AG04450 (cell line): ENCODE data around the gene GPRASP1. TPM values are rescaled to one million over a fixed set of nuclear protein-coding genes. Genes with fewer than 3 reads are reported as not detected.
"Not testable (repeated sequence)": the region's sequence is repeated elsewhere in the genome, so short reads cannot be mapped to it uniquely, and the experiment has no call there.

Experiments used
- CTCF ChIA-PET: fragments of 300-600, 350-600 bp; formaldehyde crosslinking; extraction: SDS; loops from one replicate; lab custom pipeline; 2022; ENCODE audit warnings: antibody characterized with exemption, inconsistent platforms; lab: Charles Lee
- POLR2A ChIA-PET: fragments of 350-600 bp; formaldehyde crosslinking; extraction: SDS; loops from one replicate; lab custom pipeline; 2021; ENCODE audit warnings: antibody characterized with exemption, inconsistent platforms; lab: Yijun Ruan, JAX
- DNase-seq: peaks from one replicate; pipeline ENCODE4 v3.0.0-alpha.2; 2011; ENCODE audit warnings: low read depth, low spot score
- H3K27ac ChIP-seq: one replicate; pipeline ENCODE4 v1.5.1; 2012; ENCODE audit warnings: low read depth, low read length, control low read depth
- H3K27me3 ChIP-seq: one replicate; pipeline ENCODE4 v1.6.0; 2012; ENCODE audit warnings: low read length; ENCODE audit not compliant: control insufficient read depth, insufficient read depth
- H3K4me3 ChIP-seq: 2 replicates; pipeline ENCODE4 v1.5.1; 2011; ENCODE audit warnings: mild to moderate bottlenecking, low read depth, low read length, control low read depth
- H3K9me3 ChIP-seq: 2 replicates; pipeline ENCODE4 v1.5.1; 2012; ENCODE audit warnings: low read length; ENCODE audit not compliant: control insufficient read depth, insufficient read depth
- CTCF ChIP-seq: IDR thresholded peaks from 2 replicates; pipeline ENCODE4 v1.5.1; 2011; ENCODE audit warnings: low read depth, low read length, control low read depth, inconsistent platforms
- polyA plus RNA-seq: library from polyadenylated mRNA; depleted of rRNA; stranded (reverse); fragments of >200 nt; gene quantifications from 2 replicates; pipeline ENCODE4 v1.2.3, GENCODE V29; 2011

GPRASP1 gene
- polyA plus RNA-seq, 1 experiment, result 2.7 TPM

GRCh38 chrX:102672856-102673255 is 21.6 kb downstream of the GPRASP1 start:
- POLR2A ChIA-PET, result interaction anchor here (0.8 kb wide), 1 partner anchor 13 kb away, joined by 3 read pairs; no protein-coding TSS in a partner anchor
- Histone ChIP-seq H3K9me3 (no peaks in the 10 kb centered on the region), H3K4me3 (no peak overlapping the region), H3K27me3 (no peaks in the 10 kb centered on the region), H3K27ac (no peak overlapping the region)
- CTCF ChIA-PET, result interaction anchor here (0.6 kb wide), 1 partner anchor 42 kb away, joined by 3 read pairs; no protein-coding TSS in a partner anchor
- TF ChIP-seq CTCF, result no peak
- DNase-seq, result no peak

GRCh38 chrX:102677479-102677878 is 26.2 kb downstream of the GPRASP1 start:
- DNase-seq, H3K4me3 ChIP-seq, POLR2A ChIA-PET, CTCF ChIA-PET, H3K9me3 ChIP-seq, H3K27me3 ChIP-seq, H3K27ac ChIP-seq: not testable (repeated sequence)

- Histone ChIP-seq H3K4me3 (no peak overlapping the region), H3K27me3 (no peaks in the 10 kb centered on the region), H3K9me3 (no peaks in the 10 kb centered on the region), H3K27ac (no peak overlapping the region)
- no peak for DNase-seq
- ChIA-PET CTCF (no interaction called here), POLR2A (no interaction called here)
- TF ChIP-seq CTCF, result no peak
These were observed 33.7 kb downstream of the GPRASP1 start for GRCh38 chrX:102684772-102685520.

GRCh38 chrX:102694749-102695148 is 43.5 kb downstream of the GPRASP1 start:
- CTCF ChIA-PET, result no interaction called here

GRCh38 chrX:102696306-102696705 is 45.0 kb downstream of the GPRASP1 start:
- POLR2A ChIA-PET, result no interaction called here

More at GRCh38 chrX:102694749-102695148, 43.5 kb downstream of the GPRASP1 start:
- no peak for DNase-seq
- Histone ChIP-seq H3K27me3 (no peaks in the 10 kb centered on the region), H3K9me3 (no peaks in the 10 kb centered on the region), H3K27ac (no peak overlapping the region), H3K4me3 (no peak overlapping the region)
- no peak for TF ChIP-seq CTCF
- POLR2A ChIA-PET, result no interaction called here

More at GRCh38 chrX:102696306-102696705, 45.0 kb downstream of the GPRASP1 start:
- Histone ChIP-seq H3K27me3 (no peaks in the 10 kb centered on the region), H3K4me3 (no peak overlapping the region), H3K9me3 (no peaks in the 10 kb centered on the region), H3K27ac (no peak overlapping the region)
- TF ChIP-seq CTCF, result no peak
- no peak for DNase-seq
- CTCF ChIA-PET, result no interaction called here
